Measurements from ENCODE around the gene TPD52L2. TPM values are rescaled to one million over a fixed set of nuclear protein-coding genes. Genes with fewer than 3 reads are reported as not detected.

The TPD52L2 gene
- 30.0 TPM for total RNA-seq

DNA sequence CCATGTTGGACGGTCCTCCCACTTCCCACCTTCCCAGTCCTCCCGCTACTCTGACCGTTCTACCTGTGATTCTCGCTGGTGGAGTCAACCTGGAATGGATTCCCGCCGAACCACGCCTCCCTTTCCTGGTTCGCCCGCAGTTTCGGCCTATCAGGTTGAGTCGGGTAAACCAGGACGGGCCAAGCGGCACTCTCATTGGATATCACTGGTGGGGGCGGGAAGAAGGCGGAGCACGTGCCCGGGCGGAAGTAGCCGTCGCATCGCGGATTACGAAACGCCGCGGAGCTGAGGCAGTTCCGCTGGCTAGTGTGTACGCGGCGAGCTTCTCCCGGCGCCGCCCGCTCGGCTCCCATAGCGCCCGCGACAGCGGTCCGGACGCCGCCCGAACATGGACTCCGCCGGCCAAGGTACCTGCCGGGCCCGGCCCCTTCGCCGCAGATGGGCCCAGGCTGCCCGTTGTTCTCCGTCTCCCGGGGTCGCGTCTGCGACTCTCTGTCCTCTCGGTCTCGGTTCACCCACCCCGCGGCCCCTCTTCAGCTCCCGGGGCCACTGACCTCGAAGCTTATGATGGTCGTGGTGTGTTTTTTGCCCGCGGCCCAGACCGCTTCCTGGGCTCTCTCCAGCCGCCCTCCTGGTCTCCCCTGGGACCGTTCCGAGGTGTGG lies at the start of gene TPD52L2:
Gene TPD52L2 (plus strand): TSS at position 293 of the 663 bp plus-strand sequence. CDS start 96 bp downstream, at position 389.

DNA sequence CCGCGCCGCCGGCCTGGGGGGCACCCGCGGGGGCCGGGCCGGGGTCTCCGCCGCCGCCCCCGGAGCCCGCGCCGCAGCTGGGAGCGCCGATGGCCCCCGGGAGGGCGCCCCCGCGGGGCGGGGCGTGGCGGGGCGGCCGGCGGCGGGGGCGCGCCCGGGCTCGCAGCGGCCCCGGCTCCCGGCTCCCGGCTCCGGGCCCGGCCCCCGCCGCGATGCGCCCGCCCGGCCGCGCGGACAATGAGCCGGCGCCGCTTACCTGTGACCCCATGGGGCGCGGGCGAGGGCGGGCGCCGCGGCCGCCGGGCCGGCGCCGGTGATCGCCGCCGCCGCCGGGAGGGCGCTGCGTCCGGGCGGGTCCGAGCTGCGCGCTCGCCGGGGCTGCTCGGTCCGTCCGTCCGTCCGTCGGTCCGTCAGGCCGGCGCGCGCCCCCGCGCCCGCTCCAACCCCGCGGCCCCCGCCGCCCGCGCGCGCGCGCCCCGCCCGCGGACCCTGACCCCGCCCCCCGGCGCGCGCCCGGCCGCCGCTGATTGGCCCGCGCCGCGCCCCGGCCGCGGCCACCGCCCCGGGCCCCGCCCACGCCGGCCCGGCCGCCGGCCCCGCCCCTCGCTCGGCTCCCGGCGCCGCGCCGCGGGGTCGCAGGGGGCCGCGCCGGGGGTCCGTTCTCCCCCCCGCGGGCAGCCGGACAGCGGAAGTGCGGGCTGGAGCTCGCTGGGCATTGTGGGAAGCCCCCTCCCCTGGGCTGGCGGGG lies 34.1 kb upstream of the TPD52L2 start, which contains the start of gene ZBTB46:
Gene ZBTB46 (minus strand): TSS at position 424 of the 748 bp plus-strand sequence. CDS start 40,507 bp downstream, outside the sequence.

DNA sequence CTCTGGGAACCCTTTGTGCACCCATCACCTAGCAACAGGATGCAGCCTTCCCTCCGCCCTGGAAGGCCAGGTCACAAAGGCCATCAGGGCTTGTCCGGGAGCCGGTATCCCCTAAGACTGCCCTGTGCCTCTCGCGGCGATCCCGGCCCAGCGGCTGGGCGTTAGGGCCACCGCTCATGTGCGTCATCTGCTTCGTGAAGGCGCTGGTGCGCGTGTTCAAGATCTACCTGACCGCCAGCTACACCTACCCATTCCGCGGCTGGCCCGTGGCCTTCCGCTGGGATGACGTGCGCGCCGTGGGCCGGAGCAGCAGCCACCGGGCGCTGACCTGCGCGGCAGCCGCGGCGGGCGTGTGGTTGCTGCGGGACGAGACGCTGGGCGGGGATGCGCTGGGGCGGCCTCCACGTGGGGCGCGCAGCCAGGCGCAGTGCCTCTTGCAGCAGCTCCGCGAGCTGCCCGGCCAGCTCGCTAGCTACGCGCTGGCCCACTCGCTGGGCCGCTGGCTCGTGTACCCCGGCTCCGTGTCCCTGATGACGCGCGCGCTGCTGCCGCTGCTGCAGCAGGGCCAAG lies 3.6 kb upstream of the TPD52L2 start, which contains the start of gene ABHD16B:
Gene ABHD16B (plus strand): TSS at position 134 of the 570 bp plus-strand sequence. CDS start 43 bp downstream, at position 177.

DNA sequence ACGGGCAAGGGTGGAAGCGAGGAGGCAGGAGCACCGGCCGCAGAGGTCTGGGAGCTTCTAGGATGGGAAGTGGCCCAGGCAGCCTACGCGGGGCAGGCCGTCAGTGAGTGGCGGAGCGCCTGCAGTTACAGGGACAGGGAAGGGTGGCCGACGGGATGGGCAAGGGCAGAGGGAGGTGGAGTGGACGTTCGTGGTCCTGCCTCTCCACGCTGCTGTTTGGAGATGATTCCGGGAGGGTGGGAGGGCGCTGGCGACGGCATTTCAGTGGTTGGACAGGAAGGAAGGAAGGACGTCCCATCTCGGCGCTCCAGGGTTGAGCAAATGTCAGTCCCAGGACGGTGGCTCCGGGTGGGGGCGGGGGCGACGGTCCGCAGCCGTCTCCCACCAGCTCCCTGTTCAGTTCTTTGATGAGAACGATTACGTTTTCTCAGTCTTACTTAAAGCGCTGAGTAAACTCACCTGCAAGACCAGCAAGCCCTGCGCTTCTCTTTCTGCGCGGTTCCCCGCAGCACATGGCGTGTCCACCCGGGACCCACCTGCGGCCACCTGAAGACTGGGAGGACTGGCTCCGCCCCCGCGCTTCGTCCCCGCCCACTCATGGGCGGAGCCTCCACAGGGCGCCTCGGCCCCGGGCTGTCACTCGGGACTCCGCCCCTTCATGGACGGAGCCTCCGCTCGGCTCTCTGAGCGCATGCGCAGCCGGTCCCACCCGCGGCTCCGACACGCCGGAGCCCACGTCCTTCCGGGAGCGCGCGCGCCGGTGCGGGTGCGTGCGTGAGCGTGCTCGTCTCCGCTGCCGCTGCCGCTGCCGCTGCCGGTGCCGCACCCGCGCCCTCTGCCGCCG lies 29.5 kb downstream of the TPD52L2 start, which contains the start of gene DNAJC5:
Gene DNAJC5 (plus strand): TSS at position 769 of the 844 bp plus-strand sequence. CDS start 33,220 bp downstream, outside the sequence.

Small RNA genes within 50 kb of the gene (small RNA-seq; reads per million reads assigned to genes)
- gene MIR941-2 (not detected), gene MIR941-4 (not detected), gene MIR941-5 (not detected), gene RNU1-134P (0.26 reads per million, percentile 9 among the genes with 10 or more reads in this experiment)

Other genes starting within 250 kb of the TPD52L2 start
- gene GMEB2, start 238.2 kb upstream of the TPD52L2 start, total RNA-seq: 7.8 TPM
- gene STMN3, start 211.8 kb upstream of the TPD52L2 start, total RNA-seq: 191 TPM
- gene RTEL1, start 207.0 kb upstream of the TPD52L2 start, total RNA-seq: 8.8 TPM
- 1.6 TPM for gene TNFRSF6B, start 168.6 kb upstream of the TPD52L2 start, total RNA-seq
- 26.3 TPM for gene ARFRP1, start 157.3 kb upstream of the TPD52L2 start, total RNA-seq
- 12.0 TPM for gene ZGPAT, start 157.2 kb upstream of the TPD52L2 start, total RNA-seq
- 3.5 TPM for gene LIME1, start 128.6 kb upstream of the TPD52L2 start, total RNA-seq
- gene SLC2A4RG, start 125.5 kb upstream of the TPD52L2 start, total RNA-seq: 4.6 TPM
- 20.3 TPM for gene ZBTB46, start 34.0 kb upstream of the TPD52L2 start, total RNA-seq
- gene ABHD16B, start 3.8 kb upstream of the TPD52L2 start, total RNA-seq: not detected
- 122 TPM for gene DNAJC5, start 29.9 kb downstream of the TPD52L2 start, total RNA-seq
- 17.8 TPM for gene UCKL1, start 91.1 kb downstream of the TPD52L2 start, total RNA-seq
- gene ZNF512B, start 104.7 kb downstream of the TPD52L2 start, total RNA-seq: 18.0 TPM
- 10.4 TPM for gene SAMD10, start 114.4 kb downstream of the TPD52L2 start, total RNA-seq
- 59.7 TPM for gene PRPF6, start 115.9 kb downstream of the TPD52L2 start, total RNA-seq
- gene C20orf204, start 170.9 kb downstream of the TPD52L2 start, total RNA-seq: 3.7 TPM
- 1.6 TPM for gene SOX18, start 184.4 kb downstream of the TPD52L2 start, total RNA-seq
- 42.0 TPM for gene TCEA2, start 197.9 kb downstream of the TPD52L2 start, total RNA-seq
- 12.9 TPM for gene RGS19, start 214.2 kb downstream of the TPD52L2 start, total RNA-seq
- gene OPRL1, start 214.8 kb downstream of the TPD52L2 start, total RNA-seq: 33.4 TPM
- gene LKAAEAR1, start 219.1 kb downstream of the TPD52L2 start, total RNA-seq: 2.1 TPM
- gene NPBWR2, start 242.3 kb downstream of the TPD52L2 start, total RNA-seq: not detected

Measured in diencephalon (tissue), 1 donor.